Hindlimb muscle (tissue), 1 donor: ENCODE measurements around the gene CMBL. TPM values are rescaled to one million over a fixed set of nuclear protein-coding genes. Genes with fewer than 3 reads are reported as not detected.
A peak's percentile ranks its signal among the peaks of the same experiment; 100 is the strongest.
"Not testable (repeated sequence)": the region's sequence is repeated elsewhere in the genome, so short reads cannot be mapped to it uniquely, and the experiment has no call there.

Source experiments
- DNase-seq: peaks from one replicate; pipeline ENCODE4 v3.0.0-alpha.2; 2013
- polyA plus RNA-seq: library from polyadenylated mRNA; unstranded; fragments of 120-200 nt; gene quantifications from one replicate; pipeline ENCODE4 v1.2.1, GENCODE V29; 2013; ENCODE audit not compliant: insufficient read length

The CMBL gene
- polyA plus RNA-seq, 1 donor = 110 TPM

DNA sequence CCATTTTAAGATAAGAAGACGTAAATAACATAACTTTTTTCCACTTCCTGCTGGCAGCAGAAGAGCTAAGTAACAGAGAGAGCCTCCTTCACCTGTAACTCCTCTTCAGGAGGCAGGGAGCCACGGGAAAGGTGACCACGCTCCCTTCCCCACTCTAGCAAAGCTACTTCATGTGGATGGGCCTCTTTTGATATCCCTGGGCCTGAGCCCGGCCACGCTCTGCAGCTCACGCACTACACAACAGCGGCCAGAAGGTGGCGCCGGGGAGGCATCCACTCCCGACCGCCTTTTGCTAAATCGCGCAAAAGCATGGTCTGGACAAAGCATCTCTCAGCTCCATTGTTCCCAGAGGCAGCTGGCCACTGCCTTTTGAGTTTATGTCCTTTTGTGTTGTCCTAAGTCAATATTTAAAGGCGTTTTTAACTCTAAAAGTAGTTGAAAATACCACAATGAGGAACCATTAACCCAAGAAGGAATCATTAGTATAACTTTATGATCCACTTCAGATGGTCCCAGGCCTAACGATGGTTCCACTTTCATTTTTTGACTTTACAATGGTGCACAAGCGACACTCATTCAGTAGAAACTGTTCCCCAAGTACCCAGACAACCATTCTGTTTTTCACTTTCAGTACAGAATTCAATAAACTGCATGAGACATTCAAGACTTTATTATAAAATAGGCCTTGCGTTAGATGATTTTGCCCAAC lies 23.6 kb downstream of the CMBL start:
- DNase-seq = peak; percentile 79

DNA sequence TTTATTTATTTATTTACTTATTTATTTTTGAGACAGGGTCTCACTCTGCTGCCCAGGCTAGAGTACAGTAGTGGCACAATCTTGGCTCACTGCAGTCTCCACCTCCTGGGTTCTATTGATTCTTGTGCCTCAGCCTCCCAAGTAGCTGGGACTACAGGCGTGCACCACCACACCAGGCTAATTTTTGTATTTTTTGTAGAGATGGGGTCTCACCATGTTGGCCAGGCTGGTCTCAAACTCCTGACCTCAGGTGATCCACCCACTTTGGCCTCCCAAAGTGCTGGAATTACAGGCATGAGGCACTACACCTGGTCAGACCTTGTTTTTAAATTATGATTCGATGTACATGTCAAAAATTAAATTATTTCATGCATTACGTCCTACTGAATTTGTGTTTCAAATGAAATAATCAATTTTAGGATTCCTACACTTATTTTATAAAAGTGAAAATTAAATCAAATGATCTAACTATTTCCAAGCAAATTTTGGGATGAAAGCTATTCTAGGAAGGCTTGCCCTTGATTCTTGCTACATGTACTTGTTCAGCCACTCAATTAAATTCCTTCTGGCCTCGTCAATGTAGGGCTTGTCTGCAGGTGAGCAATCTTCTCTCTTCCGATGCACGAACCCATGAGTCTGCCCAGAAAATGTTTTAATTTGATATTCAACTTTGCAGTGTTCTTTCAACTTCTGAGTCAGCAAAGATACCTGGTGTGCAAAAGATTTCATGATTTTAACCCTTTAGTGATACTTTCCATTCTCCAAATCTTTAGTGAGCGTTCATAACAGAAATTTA lies 27.6 kb downstream of the CMBL start:
- DNase-seq = no peak

DNA sequence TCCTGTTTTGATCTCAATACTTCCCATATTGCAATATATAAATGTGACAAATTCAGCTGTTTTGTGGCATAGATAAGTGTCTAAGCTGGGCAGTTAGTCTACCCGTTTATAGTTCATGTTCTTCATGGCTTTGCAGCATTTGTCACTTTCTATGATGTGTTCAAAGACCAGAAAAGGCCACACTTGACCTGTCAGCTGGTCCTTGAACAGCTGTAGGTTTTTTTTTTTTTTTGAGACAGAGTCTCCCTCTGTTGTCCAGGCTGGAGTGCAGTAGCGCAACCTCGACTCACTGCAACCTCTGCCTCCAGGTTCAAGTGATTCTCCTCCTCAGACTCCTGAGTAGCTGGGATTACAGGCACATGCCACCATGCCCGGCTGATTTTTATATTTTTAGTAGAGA lies 28.4 kb downstream of the CMBL start:
- no peak for DNase-seq

DNA sequence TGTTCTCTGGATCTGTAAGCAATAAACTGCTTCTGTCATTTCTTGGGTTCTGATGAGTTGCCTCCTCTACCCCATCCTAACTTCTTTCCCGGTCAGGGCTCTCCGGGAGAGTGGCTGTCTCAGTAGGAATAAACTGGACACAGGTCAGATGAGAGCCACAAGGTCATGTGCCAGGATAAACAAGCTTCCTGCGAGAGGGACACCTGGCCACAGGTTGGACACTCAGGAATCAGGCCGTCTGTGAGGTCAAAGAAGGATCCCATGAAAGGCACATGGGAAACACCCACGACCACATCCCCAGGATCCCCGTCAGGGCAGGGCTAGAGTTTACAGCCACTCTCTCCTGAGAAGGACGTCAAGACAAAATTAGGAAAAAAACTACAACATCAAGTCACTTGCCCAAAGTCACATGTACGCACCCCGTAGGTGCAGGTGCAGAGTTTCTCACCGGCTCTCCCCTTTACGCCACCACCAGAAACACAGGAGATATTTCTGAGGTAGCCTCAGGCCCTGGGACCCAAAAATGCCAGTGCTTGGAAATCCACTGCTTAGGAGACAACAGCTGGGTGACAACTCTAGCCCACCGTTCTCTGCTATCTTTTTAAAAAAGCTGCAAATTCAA lies 28.9 kb downstream of the CMBL start:
- no peak for DNase-seq

DNA sequence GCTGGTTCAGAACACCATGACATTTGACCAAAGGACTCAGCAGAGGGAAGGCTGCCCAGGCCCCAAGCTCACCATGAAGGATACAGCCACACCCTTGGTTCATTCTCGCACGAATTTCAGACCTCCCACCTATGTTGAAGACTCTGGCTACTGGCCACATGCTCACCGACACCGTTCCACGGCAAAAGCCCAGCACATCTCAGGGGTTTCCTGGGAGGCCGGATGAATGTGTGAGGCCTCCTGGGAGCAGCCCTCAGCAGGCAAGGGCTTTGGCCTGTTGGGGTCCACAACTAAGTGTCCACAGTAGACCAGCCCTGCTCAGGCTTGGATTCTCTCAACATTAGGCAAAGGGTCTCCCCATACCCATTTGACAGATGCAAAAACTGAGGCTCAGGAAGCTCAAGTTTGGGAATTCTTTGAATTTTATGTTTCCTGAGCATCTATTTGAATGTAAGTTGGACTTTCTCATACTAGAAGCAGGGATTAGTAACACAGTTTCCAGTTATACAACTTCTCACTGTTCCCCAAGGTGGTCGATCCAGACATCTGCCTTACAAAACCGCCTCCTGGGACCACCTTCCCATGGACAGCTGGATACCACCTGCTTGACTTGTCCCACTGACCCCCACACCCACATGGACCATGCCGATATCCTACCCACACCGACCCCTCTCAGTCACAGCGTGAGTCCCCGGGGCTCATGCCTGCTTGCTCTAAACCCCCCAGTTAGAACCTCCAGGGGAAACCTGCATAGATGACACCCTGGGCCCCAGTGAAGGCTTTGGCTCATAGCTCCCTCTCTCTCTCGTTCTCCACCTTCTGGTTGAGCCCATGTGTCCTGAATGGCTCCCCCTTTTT lies 29.7 kb downstream of the CMBL start:
- no peak for DNase-seq

DNA sequence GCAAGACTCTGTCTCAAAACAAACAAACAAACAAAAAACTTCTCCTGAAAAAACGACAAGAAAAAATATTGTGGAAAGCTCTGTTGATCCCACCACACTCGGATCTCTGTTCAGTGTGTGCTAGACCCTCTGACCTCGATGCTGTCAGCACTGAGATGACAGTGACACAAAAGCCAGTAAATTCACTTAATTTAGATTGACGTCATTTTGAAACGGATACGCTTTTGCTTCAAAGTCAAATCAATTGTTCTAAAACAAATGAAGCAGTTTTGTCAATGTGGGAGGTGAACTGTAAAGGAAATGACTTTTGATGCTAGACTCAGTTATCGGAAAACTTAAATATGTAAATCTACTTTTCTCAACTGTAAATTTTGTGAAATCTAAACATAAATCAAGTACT lies 31.0 kb downstream of the CMBL start:
- no peak for DNase-seq

DNA sequence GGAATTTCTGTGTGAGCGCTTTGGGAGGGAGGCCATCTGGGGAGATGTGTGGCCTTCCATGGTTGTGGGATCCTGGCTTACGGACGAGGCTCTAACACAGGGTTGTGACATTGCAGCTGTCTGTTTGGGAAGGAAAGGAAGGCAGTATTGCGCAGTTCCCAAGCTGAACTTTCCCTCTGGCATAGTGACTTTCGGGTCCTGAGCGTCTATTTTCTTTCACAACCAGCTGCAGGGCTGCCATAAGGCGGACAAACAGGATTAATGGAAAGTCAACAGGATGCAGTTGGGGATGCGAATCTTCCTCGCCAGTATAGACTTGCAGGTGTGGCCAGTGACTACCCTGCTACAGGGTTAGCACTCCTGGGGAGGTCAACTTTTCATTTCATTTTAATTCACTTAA lies 31.7 kb downstream of the CMBL start:
- no peak for DNase-seq

DNA sequence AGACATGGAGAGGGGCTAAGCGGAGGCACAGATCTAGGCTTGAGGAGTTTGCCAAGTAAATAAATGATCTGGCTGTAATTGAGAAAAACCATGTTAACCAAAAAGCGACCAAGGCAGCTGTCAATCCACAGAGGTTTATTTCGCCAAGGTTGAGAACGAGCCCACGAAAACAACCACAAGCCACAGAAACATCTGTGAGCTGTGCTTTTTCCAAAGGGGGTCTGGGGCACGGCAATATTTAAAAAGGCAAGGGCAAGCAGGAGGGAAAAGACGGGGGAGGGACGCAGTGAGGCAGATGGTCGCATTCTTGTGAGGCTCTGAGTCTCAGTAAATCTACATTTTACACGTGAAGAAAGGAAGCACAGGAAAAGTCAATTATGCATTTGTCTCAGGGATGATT lies 32.2 kb downstream of the CMBL start:
- no peak for DNase-seq

DNA sequence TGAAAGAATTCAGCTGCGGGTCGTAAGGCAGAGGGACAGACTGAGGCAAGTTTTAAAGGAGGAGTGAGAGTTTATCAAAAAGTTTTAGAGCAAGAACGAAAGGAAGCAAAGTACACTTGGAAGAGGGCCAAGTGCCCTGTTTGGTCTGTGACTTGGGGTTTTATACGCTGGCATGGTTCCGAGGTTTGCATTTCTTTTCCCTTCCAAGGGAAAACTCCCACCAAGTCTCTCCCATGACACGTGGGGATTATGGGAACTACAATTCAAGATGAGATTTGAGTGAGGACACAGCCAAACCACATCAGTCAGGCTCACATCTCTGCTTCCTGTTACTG lies 34.9 kb downstream of the CMBL start:
- not testable (repeated sequence) for DNase-seq

DNA sequence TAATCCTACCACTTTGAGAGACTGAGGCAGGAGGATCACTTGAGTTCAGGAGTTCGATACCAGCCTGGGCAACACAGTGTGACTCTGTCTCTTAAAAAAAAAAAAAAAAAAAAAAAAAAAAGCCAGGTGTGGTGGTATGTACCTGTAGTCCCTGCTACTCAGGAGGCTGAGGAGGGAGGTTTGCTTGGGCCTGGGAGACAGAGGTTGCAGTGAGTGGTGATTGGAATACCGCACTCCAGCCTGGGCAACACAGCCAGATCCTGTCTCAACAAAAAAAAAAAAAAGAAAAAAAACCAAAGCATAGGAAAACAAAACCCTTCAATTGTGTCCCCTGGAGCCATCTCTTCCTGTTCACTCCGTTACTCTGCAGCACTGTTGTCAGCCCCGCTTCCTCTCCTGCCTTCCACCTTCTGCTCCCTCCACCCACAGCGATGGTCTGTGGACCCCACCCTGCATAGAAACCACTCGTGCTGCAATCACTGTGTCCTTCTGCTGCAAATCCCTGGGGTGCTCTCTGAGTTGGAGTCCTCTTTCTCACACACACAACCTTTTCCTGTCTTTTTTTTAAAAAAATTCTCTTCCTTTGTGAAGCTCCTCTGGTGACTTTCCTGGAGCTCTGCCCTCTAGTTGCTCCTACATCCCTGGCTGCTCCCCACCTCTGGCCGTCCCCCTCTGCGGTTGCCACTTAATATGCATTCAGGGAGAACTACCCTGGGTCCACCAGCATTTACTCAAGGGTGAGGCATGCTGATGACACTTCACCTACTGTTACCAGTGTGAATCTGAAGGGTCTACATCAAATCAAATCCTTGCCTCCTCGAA lies 35.4 kb downstream of the CMBL start:
- no peak for DNase-seq

DNA sequence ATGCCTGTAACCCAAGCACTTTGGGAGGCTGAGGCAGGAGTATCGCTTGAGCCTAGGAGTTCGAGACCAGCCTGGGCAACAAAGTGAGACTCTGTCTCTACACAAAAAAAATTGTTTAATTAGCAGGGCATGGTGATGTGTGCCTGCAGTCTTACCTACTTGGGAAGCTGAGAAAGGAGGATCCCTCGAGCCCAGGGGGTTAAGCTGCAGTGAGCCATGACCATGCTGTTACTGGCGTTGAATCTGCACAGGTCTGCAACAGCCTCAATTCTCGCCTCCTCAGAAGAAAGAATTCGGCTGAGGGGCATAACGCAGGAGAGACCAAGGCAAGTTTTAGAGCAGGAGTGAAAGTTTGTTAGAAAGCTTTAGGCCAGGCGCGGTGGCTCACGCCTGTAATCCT lies 39.6 kb downstream of the CMBL start:
- DNase-seq = no peak

DNA sequence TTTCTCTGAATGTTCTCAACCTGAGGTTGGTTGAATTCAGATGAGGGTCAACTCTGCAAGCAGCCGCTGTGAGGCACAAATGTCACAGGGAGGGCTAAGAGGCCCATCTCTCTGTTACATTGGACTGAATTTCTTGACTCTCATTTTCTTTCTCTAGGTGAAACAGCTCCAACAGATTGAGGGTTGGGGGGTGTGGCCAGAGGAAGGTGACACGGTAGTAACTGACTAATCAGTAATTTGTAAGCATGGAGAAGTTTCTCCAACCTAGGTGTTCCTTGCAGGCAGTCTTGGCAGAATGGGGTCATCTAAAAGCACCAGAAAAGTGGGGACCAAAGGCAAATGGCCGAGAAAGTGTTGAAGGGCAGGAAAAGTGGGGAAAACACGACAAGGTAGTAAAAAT lies 40.9 kb downstream of the CMBL start:
- no peak for DNase-seq

DNA sequence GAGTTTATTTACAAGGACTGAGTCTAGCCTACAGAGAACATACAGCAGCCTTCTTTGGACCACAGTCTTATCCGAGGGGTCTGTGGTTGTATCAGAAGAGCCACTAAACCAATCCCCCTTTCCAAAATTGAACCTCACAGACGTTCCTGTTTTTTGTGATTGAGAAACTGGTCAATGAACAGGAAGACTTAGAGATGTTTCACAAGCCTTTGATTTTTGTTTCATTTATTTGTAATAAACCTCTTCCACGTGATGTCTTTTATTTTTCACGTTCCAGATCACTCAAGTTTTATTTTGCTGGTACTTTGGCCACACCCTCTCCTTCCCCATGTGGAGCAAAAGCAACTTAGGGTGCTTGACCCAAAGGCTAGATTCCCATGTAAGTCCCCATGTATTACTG lies 41.6 kb downstream of the CMBL start:
- DNase-seq = no peak

DNA sequence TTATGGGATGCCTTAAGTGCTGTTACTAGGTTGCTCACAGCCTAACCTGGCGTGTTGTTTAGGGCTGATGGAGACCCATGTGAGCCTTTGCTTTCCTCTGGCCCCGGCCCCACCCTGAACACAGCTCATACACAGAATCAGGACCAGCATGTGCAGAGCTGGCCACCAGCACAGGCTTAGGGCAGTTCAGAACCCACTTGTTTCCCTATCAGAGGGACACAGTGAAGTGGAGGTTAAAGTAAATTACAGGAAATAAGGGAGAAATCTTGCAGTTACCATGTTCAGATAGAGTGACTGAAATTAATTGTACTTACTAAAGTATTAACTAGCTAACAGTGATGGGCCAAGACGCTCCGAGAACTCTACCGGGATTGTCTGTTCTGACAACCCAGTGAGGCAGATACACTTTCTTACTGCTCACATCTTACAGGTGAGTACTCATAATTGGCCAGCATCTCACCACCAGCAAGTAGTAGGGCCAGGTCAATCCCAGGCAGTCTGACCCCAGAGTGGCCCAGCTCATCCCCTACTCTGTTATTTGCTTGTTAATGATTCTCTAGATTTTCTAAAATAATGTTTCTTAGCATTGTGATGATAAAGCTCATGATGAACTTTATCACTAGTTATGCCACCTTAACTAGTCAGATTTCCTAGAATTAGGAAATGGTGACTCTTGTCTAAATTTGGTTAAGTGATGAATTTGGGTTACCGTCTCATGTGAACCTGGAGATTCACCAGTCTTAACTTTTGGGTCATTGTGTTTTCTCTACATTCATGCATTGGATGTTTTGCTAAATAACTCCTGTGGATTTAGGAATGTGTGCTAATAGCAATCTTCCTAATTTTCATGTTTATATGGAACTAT lies 42.2 kb downstream of the CMBL start:
- no peak for DNase-seq

DNA sequence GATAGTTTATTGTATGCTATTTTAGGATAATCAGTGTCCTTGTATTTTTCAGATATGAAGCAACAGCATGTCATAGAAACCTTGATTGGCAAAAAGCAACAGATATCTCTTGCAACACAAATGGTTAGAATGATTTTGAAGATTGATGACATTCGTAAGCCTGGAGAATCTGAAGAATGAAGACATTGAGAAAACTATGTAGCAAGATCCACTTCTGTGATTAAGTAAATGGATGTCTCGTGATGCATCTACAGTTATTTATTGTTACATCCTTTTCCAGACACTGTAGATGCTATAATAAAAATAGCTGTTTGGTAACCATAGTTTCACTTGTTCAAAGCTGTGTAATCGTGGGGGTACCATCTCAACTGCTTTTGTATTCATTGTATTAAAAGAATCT lies 43.1 kb downstream of the CMBL start:
- no peak for DNase-seq

DNA sequence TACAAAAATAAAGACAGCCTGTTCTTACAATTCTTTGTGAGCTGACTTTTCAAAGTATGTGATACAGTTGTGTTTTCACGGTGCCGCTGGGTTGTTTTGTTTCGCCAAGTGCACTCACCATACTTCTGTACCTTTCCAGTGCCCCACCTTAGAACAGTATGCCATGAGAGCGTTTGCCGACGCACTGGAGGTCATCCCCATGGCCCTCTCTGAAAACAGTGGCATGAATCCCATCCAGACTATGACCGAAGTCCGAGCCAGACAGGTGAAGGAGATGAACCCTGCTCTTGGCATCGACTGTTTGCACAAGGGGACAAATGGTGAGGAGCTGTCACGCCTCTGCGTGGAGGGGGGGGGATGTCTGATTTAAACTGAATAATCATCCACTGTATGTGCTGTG lies 44.7 kb downstream of the CMBL start:
- DNase-seq = no peak

DNA sequence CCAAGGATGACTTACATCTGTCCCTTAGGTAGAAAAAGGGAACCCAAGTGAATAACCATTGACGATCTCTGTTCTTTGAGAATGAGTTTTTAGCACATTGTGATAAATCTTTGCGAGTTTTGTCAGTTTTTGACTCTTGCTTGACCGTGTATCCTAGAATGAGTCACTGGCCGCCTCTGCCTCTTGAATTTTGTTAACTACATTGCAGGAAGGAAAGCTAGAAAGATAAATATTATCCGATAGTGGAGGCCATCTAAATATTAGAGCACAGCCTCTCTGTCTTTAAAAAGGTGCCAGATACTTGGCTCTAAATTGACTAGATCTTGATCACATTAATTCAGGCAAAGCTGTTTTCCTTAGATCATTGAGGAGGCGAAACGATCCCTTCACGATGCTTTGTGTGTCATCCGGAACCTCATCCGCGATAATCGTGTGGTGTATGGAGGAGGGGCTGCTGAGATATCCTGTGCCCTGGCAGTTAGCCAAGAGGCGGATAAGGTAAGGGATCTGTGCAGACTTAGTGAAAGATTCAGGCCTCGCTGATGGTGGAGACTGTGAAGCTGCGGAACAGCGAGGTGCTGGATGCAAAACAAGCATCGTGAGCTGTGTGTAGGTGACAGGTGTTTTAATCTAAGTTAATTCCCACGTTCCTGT lies 45.5 kb downstream of the CMBL start:
- DNase-seq = no peak

DNA sequence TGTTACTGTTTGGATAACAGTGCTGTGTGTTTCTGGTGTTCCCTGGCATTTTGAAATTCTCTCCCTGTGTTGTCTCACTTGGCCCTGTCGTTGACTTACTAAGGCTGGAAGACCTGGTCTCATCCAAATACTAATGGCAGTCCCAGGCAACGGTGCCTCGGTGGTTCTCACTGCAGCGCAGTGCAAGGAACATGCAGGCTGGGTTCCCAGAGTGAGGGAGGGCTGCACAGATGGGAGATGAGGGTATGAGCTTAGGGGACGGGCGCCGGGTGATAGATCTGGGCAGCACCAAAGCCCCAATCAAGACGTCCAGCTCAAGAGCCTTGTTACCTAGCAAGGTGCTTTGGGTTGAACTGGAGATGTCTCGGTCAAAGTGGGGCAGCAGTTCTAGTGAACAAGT lies 46.6 kb downstream of the CMBL start:
- no peak for DNase-seq

DNA sequence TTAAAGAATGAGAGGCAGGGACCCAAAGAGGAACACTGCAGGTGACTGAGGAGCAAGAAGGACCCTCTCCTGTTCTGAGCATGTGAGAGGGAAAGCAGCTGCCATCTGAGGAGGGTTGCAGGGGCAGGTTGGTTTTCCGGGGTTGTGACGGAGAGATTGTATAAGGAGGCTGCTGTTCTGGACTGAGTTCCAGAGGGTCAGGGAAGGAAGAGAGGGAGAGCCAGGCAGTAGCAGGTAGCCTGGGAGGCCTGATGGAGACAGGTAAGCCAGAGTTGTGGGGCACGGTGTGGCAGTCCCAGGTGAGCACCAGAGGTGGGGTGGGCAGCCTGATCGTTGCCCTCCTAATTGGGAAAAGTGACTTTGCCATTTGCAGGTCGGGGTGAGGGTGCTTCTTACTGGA lies 47.8 kb downstream of the CMBL start:
- DNase-seq = no peak

DNA sequence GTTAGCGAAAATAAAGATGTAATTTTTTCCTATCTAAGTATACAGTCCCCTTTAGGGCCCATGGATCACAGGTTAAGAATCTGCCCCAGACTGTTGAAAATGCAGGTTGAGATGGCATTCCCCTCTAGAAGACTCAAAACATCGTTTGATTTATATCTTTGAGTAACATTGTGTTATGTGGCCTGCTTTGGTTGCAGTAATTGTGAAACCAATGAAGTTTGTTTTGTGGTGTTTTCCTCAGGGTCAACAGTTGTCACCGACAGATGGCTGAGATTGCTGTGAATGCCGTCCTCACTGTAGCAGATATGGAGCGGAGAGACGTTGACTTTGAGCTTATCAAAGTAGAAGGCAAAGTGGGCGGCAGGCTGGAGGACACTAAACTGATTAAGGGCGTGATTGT lies 49.8 kb downstream of the CMBL start:
- DNase-seq = no peak

DNA sequence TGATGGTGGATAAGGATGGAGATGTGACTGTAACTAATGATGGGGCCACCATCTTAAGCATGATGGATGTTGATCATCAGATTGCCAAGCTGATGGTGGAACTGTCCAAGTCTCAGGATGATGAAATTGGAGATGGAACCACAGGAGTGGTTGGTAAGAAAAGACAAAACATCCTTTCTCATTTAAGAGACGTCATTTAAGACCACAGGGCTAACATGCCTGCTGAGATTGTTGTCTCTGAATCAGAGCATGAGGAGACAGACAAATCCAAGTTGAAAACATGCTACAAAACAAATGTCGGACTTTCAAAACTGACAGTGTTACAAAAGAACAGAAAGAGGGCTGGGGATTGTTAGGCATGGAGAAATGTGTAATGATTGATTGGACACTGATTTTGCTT lies 53.0 kb downstream of the CMBL start:
- DNase-seq = no peak
